ENCODE data around the gene HSD17B14. TPM values are rescaled to one million over a fixed set of nuclear protein-coding genes. Genes with fewer than 3 reads are reported as not detected.
"Not testable (repeated sequence)": the region's sequence is repeated elsewhere in the genome, so short reads cannot be mapped to it uniquely, and the experiment has no call there.

Gene HSD17B14
- polyA plus RNA-seq, 4 donors, result 8.3 to 38.2 (median 26.3) TPM

- no peak for DNase-seq (ENCODE audit: low read depth in 4 of 4, low spot score in 3 of 4)
These were observed 67.1 kb downstream of the HSD17B14 start for GRCh38 chr19:48768994-48769713.

DNA sequence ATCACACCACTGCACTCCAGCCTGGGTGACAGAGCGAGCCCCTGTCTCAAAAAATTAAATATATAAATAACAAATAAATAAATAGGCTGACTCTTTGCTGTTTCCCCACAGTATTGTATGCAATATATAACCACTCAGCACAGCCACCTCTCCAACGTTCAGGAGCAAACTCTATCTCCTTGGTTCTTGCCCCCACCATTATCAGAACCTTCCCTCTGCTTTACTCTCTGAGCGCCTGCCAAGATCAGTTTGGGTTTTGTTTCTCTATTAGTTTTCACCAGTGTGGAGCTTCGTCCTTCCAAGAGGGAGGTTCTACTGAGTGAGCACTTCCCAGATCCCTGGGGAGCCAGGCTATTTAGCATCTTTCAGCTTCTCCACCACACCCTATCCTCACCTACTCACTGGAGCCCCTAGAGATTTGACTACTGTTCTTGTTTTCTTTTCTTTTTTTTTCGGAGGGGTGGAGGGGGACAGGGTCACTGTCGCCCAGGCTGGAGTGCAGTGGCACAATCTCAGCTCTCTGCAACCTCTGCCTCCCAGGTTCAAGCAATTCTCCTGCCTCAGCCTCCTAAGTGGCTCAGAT lies 68.0 kb downstream of the HSD17B14 start:
- DNase-seq (ENCODE audit: low read depth in 4 of 4, low spot score in 3 of 4), result not testable (repeated sequence)

- DNase-seq (ENCODE audit: low read depth in 4 of 4, low spot score in 3 of 4), result not testable (repeated sequence)
These were observed 70.5 kb downstream of the HSD17B14 start for GRCh38 chr19:48765816-48766215.

Other genes starting within 250 kb of the HSD17B14 start
- under 1 TPM in 1 of 4 donors, not detected in 3; 0.15 TPM for gene SPACA4, start 229.7 kb downstream of the HSD17B14 start, polyA plus RNA-seq (ENCODE audit: insufficient read length in 4 of 4)
- 1 to 10 TPM in 2 of 4 donors, under 1 TPM in 1, not detected in 1; 0.79 to 3.4 (median 1.9) TPM for gene FAM83E, start 221.4 kb downstream of the HSD17B14 start, polyA plus RNA-seq (ENCODE audit: insufficient read length in 4 of 4)
- gene RPL18, start 217.3 kb downstream of the HSD17B14 start, polyA plus RNA-seq (ENCODE audit: insufficient read length in 4 of 4), result 1,000 to 10,000 TPM; 1,033 to 1,349 (median 1,082) TPM
- gene SPHK2, start 217.0 kb downstream of the HSD17B14 start, polyA plus RNA-seq (ENCODE audit: insufficient read length in 4 of 4), result 10 to 100 TPM in 3 of 4 donors, 1 to 10 TPM in 1; 8.4 to 34.8 (median 17.7) TPM
- gene DBP, start 199.1 kb downstream of the HSD17B14 start, polyA plus RNA-seq (ENCODE audit: insufficient read length in 4 of 4), result 10 to 100 TPM in 3 of 4 donors, 1 to 10 TPM in 1; 9.8 to 17.3 (median 13.9) TPM
- gene CA11, start 190.3 kb downstream of the HSD17B14 start, polyA plus RNA-seq (ENCODE audit: insufficient read length in 4 of 4), result 10 to 100 TPM; 18.2 to 58.7 (median 27.4) TPM
- 1 to 10 TPM in 2 of 4 donors, under 1 TPM in 2; 0.83 to 1.9 (median 1.2) TPM for gene NTN5, start 163.5 kb downstream of the HSD17B14 start, polyA plus RNA-seq (ENCODE audit: insufficient read length in 4 of 4)
- 1 to 10 TPM; 1.3 to 4.5 (median 2.5) TPM for gene FUT2, start 140.5 kb downstream of the HSD17B14 start, polyA plus RNA-seq (ENCODE audit: insufficient read length in 4 of 4)
- 10 to 100 TPM in 1 of 4 donors, 1 to 10 TPM in 3; 4.5 to 13.3 (median 8.5) TPM for gene MAMSTR, start 116.8 kb downstream of the HSD17B14 start, polyA plus RNA-seq (ENCODE audit: insufficient read length in 4 of 4)
- 10 to 100 TPM; 11.5 to 17.3 (median 13.1) TPM for gene RASIP1, start 95.9 kb downstream of the HSD17B14 start, polyA plus RNA-seq (ENCODE audit: insufficient read length in 4 of 4)
- under 1 TPM; 0.08 to 0.53 (median 0.37) TPM for gene IZUMO1, start 89.6 kb downstream of the HSD17B14 start, polyA plus RNA-seq (ENCODE audit: insufficient read length in 4 of 4)
- 1 to 10 TPM in 3 of 4 donors, under 1 TPM in 1; 0.67 to 3.5 (median 3.2) TPM for gene FUT1, start 83.8 kb downstream of the HSD17B14 start, polyA plus RNA-seq (ENCODE audit: insufficient read length in 4 of 4)
- not detected for gene FGF21, start 81.0 kb downstream of the HSD17B14 start, polyA plus RNA-seq (ENCODE audit: insufficient read length in 4 of 4)
- 10 to 100 TPM; 19.5 to 58.6 (median 32.0) TPM for gene BCAT2, start 25.5 kb downstream of the HSD17B14 start, polyA plus RNA-seq (ENCODE audit: insufficient read length in 4 of 4)
- gene PLEKHA4, start 32.1 kb upstream of the HSD17B14 start, polyA plus RNA-seq (ENCODE audit: insufficient read length in 4 of 4), result 10 to 100 TPM; 19.8 to 60.5 (median 27.7) TPM
- 100 to 1,000 TPM in 1 of 4 donors, 10 to 100 TPM in 3; 30.6 to 343 (median 32.6) TPM for gene PPP1R15A, start 35.9 kb upstream of the HSD17B14 start, polyA plus RNA-seq (ENCODE audit: insufficient read length in 4 of 4)
- 1 to 10 TPM in 3 of 4 donors, under 1 TPM in 1; 0.60 to 1.5 (median 1.3) TPM for gene TULP2, start 62.3 kb upstream of the HSD17B14 start, polyA plus RNA-seq (ENCODE audit: insufficient read length in 4 of 4)
- gene NUCB1, start 63.8 kb upstream of the HSD17B14 start, polyA plus RNA-seq (ENCODE audit: insufficient read length in 4 of 4), result 100 to 1,000 TPM; 223 to 314 (median 261) TPM
- gene DHDH, start 97.2 kb upstream of the HSD17B14 start, polyA plus RNA-seq (ENCODE audit: insufficient read length in 4 of 4), result 1 to 10 TPM; 1.6 to 8.0 (median 6.5) TPM
- gene BAX, start 118.4 kb upstream of the HSD17B14 start, polyA plus RNA-seq (ENCODE audit: insufficient read length in 4 of 4), result 10 to 100 TPM; 49.6 to 83.8 (median 71.4) TPM
- 1,000 to 10,000 TPM; 1,558 to 2,525 (median 2,184) TPM for gene FTL, start 128.8 kb upstream of the HSD17B14 start, polyA plus RNA-seq (ENCODE audit: insufficient read length in 4 of 4)
- 10 to 100 TPM; 24.0 to 50.7 (median 39.6) TPM for gene GYS1, start 156.8 kb upstream of the HSD17B14 start, polyA plus RNA-seq (ENCODE audit: insufficient read length in 4 of 4)
- gene RUVBL2, start 157.4 kb upstream of the HSD17B14 start, polyA plus RNA-seq (ENCODE audit: insufficient read length in 4 of 4), result 10 to 100 TPM; 51.0 to 91.7 (median 79.3) TPM
- under 1 TPM in 1 of 4 donors, not detected in 3; 0.47 TPM for gene LHB, start 180.6 kb upstream of the HSD17B14 start, polyA plus RNA-seq (ENCODE audit: insufficient read length in 4 of 4)
- gene CGB3, start 187.8 kb upstream of the HSD17B14 start, polyA plus RNA-seq (ENCODE audit: insufficient read length in 4 of 4), result under 1 TPM in 1 of 4 donors, not detected in 3; 0.26 TPM
- gene CGB2, start 195.4 kb upstream of the HSD17B14 start, polyA plus RNA-seq (ENCODE audit: insufficient read length in 4 of 4), result under 1 TPM in 1 of 4 donors, not detected in 3; 0.35 TPM
- gene CGB1, start 200.4 kb upstream of the HSD17B14 start, polyA plus RNA-seq (ENCODE audit: insufficient read length in 4 of 4), result not detected
- gene CGB5, start 207.4 kb upstream of the HSD17B14 start, polyA plus RNA-seq (ENCODE audit: insufficient read length in 4 of 4), result under 1 TPM in 1 of 4 donors, not detected in 3; 0.18 TPM
- under 1 TPM in 2 of 4 donors, not detected in 2; 0.18 to 0.22 TPM for gene CGB8, start 212.6 kb upstream of the HSD17B14 start, polyA plus RNA-seq (ENCODE audit: insufficient read length in 4 of 4)
- gene CGB7, start 221.3 kb upstream of the HSD17B14 start, polyA plus RNA-seq (ENCODE audit: insufficient read length in 4 of 4), result 1 to 10 TPM in 3 of 4 donors, under 1 TPM in 1; 0.69 to 1.7 (median 1.2) TPM
- gene NTF4, start 228.3 kb upstream of the HSD17B14 start, polyA plus RNA-seq (ENCODE audit: insufficient read length in 4 of 4), result 1 to 10 TPM; 3.2 to 5.9 (median 4.7) TPM
- under 1 TPM in 3 of 4 donors, not detected in 1; 0.04 to 0.11 (median 0.05) TPM for gene KCNA7, start 236.2 kb upstream of the HSD17B14 start, polyA plus RNA-seq (ENCODE audit: insufficient read length in 4 of 4)
- gene SNRNP70, start 249.0 kb upstream of the HSD17B14 start, polyA plus RNA-seq (ENCODE audit: insufficient read length in 4 of 4), result 100 to 1,000 TPM; 254 to 427 (median 319) TPM

Data from left renal pelvis (tissue), 4 donors.